ENCODE measurements around the gene ROR1. TPM values are rescaled to one million over a fixed set of nuclear protein-coding genes. Genes with fewer than 3 reads are reported as not detected.

ROR1 gene
- total RNA-seq, 4 donors from 2014 or later = 5.1 to 7.3 (median 6.5) TPM

DNA sequence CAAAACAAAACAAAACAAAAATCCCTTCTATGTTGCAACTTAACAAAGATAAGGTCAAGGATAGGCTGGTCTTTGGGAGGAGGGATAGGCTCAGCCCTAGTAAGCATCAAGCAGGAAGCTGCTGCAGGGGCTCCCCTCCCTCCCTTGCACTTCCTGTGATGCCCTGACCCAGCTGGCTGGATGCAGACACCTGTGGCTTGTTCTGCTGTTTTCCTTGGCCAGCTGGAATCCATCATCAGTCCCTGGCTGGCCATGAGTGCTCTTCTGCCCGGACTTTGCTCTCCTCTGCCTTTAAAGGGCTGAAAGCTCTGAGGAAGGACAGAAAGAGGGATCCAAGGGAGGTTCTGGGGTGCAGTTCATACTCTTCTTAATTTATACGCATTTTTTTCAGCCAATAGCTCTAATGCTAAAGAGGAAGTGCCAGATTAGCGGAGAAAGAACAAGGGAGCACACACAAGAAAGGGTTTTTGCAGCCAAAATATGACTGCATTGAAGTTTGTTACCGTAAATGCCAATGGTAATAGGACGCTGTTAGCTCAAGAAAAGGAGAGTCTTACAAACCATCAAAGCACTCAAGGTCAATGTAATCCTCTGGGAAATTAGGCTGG is 409.7 kb downstream of the ROR1 start:
- peaks cover 0 to under 1% (median under 1%) of the 10 kb centered on the region in 4 donors for H3K36me3 ChIP-seq
- peak; percentile 83 for DNase-seq (ENCODE audit: extremely low spot score)
- no peak overlapping the region for H3K27ac ChIP-seq (replicated peaks in 1 of 4)
- intact Hi-C loops (cut with DNase I) = no loop called here
- 61% methylated on average over 5 of the region's 5 CpGs for WGBS
- H3K4me3 ChIP-seq = no peak overlapping the region
- H3K27me3 ChIP-seq = no peaks in the 10 kb centered on the region
- TF ChIP-seq POLR2AphosphoS5 (IDR thresholded peaks at IDR 0.05) = peak; percentile 21 to 33
- TF ChIP-seq, protein P1, sequence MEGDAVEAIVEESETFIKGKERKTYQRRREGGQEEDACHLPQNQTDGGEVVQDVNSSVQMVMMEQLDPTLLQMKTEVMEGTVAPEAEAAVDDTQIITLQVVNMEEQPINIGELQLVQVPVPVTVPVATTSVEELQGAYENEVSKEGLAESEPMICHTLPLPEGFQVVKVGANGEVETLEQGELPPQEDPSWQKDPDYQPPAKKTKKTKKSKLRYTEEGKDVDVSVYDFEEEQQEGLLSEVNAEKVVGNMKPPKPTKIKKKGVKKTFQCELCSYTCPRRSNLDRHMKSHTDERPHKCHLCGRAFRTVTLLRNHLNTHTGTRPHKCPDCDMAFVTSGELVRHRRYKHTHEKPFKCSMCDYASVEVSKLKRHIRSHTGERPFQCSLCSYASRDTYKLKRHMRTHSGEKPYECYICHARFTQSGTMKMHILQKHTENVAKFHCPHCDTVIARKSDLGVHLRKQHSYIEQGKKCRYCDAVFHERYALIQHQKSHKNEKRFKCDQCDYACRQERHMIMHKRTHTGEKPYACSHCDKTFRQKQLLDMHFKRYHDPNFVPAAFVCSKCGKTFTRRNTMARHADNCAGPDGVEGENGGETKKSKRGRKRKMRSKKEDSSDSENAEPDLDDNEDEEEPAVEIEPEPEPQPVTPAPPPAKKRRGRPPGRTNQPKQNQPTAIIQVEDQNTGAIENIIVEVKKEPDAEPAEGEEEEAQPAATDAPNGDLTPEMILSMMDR (IDR thresholded peaks at IDR 0.05) = no peak
- H3K4me1 ChIP-seq = peaks cover 0 to 6% (median 2%) of the 10 kb centered on the region in 4 donors
- no peaks in the 10 kb centered on the region for H3K9me3 ChIP-seq

DNA sequence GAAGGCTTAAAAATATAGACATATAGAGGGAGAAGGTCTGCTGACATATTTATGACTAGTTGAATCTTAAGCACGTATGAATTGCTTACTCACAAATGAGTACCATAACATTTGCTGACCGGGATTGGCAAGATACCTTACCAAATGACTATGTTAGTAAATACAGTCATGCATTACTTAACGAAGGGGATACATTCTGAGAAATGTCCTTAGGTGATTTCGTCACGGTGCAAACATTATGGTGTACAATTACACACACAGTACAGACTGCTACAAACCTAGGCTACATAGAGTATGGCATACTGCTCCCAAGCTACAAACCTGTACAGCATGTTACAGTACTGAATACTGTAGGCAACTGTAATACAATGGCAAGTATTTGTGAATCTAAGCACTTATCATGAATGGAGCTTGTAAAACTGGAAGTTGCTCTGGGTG is 410.2 kb downstream of the ROR1 start:
- WGBS = 60% methylated on average over 5 of the region's 5 CpGs
- intact Hi-C loops (cut with DNase I) = no loop called here
- Histone ChIP-seq H3K4me3 (no peak overlapping the region), H3K27ac (replicated peaks in 1 of 4) (no peak overlapping the region), H3K36me3 (no peaks in the 10 kb centered on the region), H3K9me3 (no peaks in the 10 kb centered on the region), H3K4me1 (peaks cover 0 to 6% (median 2%) of the 10 kb centered on the region in 4 donors), H3K27me3 (no peaks in the 10 kb centered on the region)
- peak; percentile 31 for DNase-seq (ENCODE audit: extremely low spot score)
- TF ChIP-seq, protein P1 (IDR thresholded peaks at IDR 0.05) = no peak
- TF ChIP-seq POLR2A (IDR thresholded peaks at IDR 0.05; ENCODE audit: low read depth) (no peak), POLR2AphosphoS5 (IDR thresholded peaks at IDR 0.05) (no peak), EP300 (IDR thresholded peaks at IDR 0.05) (no peak)

DNA sequence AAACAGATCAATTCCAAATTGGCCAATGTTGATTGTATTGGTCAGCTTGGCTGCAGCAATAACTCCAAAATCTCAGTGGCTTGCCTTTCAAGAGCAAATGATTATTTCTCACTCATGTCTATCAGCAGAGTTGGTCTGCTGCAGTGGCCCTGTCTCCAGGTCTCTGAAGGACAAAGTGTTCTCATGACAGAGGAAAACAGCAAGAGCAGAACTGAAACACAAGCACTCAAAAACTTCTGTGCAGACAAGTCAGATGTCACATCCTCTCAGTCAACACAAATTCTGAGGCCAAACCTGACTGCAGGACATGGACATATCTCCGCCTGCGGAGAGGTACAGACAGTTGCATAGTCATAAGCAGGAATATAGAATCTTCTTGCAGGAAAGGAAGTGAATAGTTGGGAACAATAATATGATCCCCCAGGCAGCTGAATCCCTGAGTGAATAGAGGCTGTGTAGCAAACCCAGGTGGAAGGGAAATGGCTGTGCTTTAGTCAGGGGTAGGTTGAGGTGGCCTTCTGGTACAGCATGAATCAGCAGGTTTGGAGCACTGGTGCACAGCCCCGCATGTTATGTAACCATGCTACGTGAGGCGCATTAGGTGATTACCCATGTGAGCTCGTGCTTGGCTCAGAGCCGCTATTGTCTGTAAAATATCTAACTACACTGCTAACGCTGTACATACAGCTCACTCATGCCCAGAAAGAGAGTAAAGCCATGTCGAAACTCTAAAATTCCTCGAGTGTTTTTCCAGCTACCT is 412.5 kb downstream of the ROR1 start:
- Histone ChIP-seq H3K27ac (replicated peaks in 1 of 4) (no peak overlapping the region), H3K4me1 (peaks cover 0 to 6% (median 2%) of the 10 kb centered on the region in 4 donors), H3K4me3 (no peak overlapping the region), H3K27me3 (no peaks in the 10 kb centered on the region), H3K36me3 (no peaks in the 10 kb centered on the region), H3K9me3 (no peaks in the 10 kb centered on the region)
- WGBS = 86% methylated on average over 10 of the region's 10 CpGs
- DNase-seq (ENCODE audit: extremely low spot score) = peak; percentile 82
- intact Hi-C loops (cut with DNase I) = no loop called here
- TF ChIP-seq POLR2AphosphoS5 (IDR thresholded peaks at IDR 0.05) (no peak), POLR2A (IDR thresholded peaks at IDR 0.05; ENCODE audit: low read depth) (no peak), EP300 (IDR thresholded peaks at IDR 0.05) (no peak)
- TF ChIP-seq, protein P1 (IDR thresholded peaks at IDR 0.05) = no peak

DNA sequence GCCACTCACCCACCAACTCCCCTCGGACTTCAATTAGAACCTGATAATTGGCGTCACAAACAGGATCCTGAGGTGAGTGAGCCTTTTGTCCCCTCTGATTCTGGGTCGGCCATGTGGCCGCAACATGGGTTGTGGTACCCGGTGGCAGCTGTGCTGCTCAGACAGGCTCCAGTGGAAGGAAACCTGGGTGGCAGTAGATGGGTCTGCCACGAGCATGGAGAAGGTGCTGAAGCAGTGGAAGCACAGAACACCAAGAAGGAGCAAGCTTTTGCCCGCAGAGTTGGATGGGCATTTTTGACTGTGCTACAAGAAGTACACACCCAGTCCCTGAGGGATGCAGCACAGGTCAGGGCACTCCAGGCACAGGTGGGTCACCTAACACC is 413.1 kb downstream of the ROR1 start:
- Histone ChIP-seq H3K4me1 (peaks cover 0 to 6% (median 2%) of the 10 kb centered on the region in 4 donors), H3K36me3 (no peaks in the 10 kb centered on the region), H3K4me3 (no peak overlapping the region), H3K9me3 (no peaks in the 10 kb centered on the region), H3K27ac (replicated peaks in 1 of 4) (no peak overlapping the region), H3K27me3 (no peaks in the 10 kb centered on the region)
- TF ChIP-seq POLR2A (IDR thresholded peaks at IDR 0.05; ENCODE audit: low read depth) = no peak
- TF ChIP-seq, protein P1 (IDR thresholded peaks at IDR 0.05) = no peak
- TF ChIP-seq POLR2AphosphoS5 (IDR thresholded peaks at IDR 0.05) = no peak
- no peak for TF ChIP-seq EP300 (IDR thresholded peaks at IDR 0.05)
- 89% methylated on average over 6 of the region's 7 CpGs for WGBS
- no peak for DNase-seq (ENCODE audit: extremely low spot score)
- intact Hi-C loops (cut with DNase I) = no loop called here
